GM12892 (cell line): ENCODE measurements around the gene GPR132.

Experiments
- DNase-seq: peaks from one replicate; pipeline ENCODE4 v3.0.0; 2011; ENCODE audit not compliant: insufficient read length
- FAIRE-seq: peaks from 2 replicates; lab custom pipeline; 2011; peaks lifted over from hg19 to GRCh38; lab: Jason Lieb, UNC
- POLR2A ChIP-seq: IDR thresholded peaks from 2 replicates; pipeline ENCODE4 v1.6.1; 2011; ENCODE audit warnings: low read depth, low read length, control low read depth
- POLR2AphosphoS5 ChIP-seq: IDR thresholded peaks from 2 replicates; pipeline ENCODE4 v1.6.1; 2011; ENCODE audit warnings: low read depth, low read length, control low read depth
- TAF1 ChIP-seq: IDR thresholded peaks from 2 replicates; pipeline ENCODE4 v1.6.1; 2011; ENCODE audit warnings: low read depth, mild to moderate bottlenecking, control low read depth, low read length, borderline replicate concordance

Gene GPR132

DNA sequence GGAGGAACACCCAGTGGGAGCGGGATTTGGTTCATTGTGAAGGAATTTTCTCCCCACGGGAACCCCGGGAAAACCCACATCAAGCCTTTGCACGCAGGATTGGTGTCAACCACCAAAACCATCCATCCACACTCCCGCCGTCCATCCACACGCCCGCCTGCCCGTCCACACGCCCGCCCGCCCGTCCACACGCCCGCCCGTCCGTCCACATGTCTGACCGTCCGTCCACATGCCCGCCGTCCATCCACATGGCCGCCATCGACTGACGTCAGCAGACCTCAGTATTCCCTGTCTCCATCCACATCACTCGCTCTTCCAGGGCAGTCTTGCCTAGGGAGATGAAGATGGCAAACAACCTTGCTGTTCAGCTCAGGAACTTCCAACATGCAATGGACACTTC is 6.7 kb upstream of the GPR132 start:
- FAIRE-seq (peak; percentile 21), DNase-seq (no peak)
- no peak for TF ChIP-seq POLR2AphosphoS5
- TF ChIP-seq POLR2A, result no peak
- TF ChIP-seq TAF1, result no peak

DNA sequence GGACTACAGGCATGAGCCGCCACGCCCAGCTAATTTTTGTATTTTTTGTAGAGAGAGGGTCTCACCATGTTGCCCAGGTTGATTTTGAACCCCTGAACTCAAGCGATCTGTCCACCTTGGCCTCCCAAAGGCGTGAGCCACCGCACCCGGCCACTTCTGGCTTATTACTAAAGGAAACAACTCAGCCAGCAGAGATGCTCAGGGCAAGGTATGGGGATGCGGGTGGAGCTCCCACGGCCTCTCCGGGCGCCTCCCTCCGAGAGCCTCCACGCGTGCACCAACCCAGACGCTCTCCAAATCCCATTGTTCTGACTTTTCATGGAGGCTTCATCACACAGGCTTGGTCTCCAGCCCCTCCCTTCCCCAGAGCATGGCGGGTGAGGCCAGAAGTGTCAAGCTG is 6.1 kb upstream of the GPR132 start:
- no peak for DNase-seq
- FAIRE-seq, result no peak
- no peak for TF ChIP-seq POLR2A
- TF ChIP-seq TAF1, result no peak
- TF ChIP-seq POLR2AphosphoS5, result no peak

DNA sequence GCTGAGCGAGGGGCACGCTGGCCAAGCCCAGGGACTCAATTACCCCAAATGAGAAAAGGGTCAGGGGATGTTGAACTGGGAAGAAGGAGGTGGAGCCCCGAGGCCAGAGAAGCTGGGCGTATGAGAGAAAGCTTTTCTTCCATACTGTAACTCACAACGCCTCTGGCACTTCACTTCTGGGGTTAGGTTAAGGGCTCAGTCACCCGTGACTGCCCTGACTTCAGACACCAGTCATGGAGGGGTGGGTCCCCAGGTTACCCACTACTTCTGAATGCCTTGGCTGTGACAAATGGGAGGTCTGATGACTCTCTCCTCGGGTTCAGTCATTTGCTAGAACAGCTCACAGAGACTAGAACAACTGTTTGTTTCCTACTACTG is 5.5 kb upstream of the GPR132 start:
- FAIRE-seq, result no peak
- peak; percentile 16; the same call in 1 of the 2 replicates for TF ChIP-seq POLR2AphosphoS5
- no peak for TF ChIP-seq TAF1
- TF ChIP-seq POLR2A, result no peak
- DNase-seq, result no peak

DNA sequence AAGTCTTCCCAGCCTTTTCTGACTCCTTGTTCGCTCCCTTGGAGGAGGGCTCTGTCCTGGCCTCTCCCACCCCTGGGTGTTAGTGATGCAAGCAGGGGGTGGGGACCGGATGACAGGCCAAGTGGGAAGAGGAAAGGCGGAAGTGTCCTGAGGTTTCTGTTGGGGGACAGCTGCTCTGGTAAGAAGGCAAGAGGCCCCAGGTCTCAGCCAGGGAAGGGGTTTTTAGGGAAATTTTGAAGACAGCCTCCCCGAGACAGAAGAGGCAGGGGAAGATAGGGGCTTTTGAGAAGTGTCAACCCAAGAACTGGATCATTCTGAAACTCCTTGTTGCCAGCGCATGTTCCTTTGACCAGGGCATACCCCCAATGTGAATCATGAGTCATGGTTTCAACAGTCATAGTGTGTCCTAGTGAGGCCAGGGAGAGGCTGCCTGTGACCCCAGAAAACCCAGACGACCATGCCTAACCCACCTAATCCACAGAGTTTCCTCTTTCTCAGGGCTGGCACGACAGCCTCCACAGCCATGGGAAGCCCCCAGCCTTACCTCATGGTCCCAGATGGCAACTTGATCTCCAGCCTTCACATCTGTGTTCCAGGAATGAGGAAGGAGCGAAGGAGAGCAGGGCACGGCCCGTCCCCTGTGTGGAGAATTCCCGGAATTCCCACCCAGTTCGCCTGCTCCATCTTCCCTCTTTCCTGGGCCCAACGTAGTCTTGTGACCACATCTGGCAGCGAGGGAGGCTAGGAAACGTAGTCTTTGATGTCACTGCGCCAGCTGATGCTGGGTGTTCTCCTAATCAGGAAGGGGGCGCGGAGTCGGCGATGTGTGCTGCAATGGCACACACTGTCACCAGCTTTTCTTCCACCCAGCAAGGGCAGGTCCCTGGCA is 4.9 kb upstream of the GPR132 start:
- TF ChIP-seq POLR2A, result peak; percentile 47; the same call in 1 of the 2 replicates
- peak; percentile 28; the same call in 1 of the 2 replicates for TF ChIP-seq POLR2AphosphoS5
- peak; percentile 26; the same call in 1 of the 2 replicates for TF ChIP-seq TAF1
- FAIRE-seq (peak; percentile 98), DNase-seq (no peak)

DNA sequence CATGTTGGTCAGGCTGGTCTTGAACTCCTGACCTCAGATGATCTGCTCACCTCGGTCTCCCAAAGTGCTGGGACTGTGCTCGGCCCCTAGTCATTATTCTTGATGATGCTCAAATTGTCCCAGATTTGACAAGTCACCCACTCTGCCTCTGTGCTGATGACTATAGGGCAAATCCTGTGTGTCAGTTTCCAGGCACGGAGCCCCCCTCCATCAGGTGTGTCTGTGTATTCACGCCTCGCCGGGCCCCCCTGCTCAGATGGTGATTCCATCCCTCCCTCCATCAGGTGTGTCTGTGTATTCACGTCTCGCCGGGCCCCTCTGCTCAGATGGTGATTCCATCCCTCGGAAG is 4.3 kb upstream of the GPR132 start:
- DNase-seq (no peak), FAIRE-seq (no peak)
- TF ChIP-seq POLR2A (no peak), POLR2AphosphoS5 (0 out of 2 replicates have a peak, but pooled peaks have one; percentile 1)

DNA sequence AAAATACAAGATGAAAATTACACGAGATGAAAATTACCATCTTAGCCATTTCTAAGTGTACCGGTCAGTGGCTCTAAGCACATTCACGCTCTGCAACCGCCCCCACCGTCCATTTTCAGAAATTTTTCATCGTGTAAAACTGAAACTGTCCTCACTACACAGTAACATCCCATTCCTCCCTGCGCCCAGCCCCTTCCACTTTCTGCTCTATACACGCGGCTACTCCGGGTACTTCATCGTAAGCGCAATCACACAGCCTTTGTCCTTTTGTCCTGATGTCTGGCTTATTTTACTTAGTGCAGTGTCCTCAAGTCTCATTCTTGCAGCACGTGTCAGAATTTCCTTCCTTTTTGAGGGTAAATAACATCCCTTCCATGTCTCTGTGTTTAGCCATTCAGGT is 3.6 kb upstream of the GPR132 start:
- peak; percentile 35; the same call in 1 of the 2 replicates for TF ChIP-seq POLR2AphosphoS5
- TF ChIP-seq TAF1, result no peak
- DNase-seq, result no peak
- FAIRE-seq, result peak; percentile 86

DNA sequence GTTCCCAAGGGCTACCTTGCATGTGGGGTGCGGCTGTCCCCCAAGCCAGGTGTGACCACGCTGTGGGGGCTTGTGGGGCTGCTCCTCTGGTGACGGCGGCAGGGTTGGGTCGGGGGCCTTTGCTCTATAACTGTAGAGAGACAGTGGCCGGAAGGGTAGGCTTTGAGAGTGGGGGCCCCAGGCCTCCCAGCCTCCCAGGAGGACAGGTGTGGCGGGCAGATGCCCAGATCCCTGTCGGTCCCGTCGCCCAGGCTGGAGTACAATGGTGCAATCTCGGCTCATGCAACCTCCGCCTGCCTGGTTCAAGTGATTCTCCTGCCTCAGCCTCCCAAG is 2.7 kb upstream of the GPR132 start:
- FAIRE-seq, result no peak
- TF ChIP-seq POLR2AphosphoS5 (no peak), TAF1 (no peak)
- DNase-seq, result no peak

DNA sequence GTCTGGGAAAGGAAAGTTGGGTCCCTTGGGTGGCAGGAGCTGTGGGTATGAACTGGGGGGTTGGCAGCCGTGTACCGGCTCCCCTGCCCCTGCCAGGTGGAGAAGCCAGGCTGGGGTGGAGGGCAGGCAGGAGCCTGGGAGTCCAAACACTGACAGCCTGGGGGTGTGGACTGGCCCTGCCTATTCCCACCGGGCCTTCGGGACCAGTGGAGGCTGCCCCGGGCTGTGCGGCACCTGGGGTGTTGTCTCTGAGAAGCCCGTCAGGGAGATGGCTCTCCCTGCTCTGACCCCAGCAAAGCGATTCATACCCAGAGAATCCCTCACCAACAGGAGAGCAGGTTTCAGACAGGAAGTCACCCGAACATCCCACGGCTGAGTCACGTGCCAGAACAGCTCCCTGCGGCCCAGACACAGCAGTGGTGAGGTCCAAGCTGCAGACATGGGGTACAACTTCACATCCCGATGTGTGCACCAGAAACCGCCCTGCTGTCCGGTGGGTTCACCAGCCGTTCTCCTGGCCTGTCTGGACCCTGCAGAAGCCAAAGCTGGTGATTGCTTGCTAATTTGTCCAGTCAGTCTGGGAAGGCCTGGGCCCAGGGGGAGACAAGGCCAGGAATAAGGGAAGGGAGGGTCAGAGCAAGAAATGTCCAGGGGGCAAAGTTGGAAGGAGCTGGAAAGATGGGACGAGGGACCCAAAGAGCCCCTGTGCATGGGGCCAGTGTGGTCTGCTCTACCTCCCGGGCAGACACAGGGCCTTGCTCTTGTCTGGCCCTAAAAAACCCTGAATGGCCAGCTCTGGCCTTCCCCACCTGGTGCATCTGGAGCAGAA is 2.1 kb upstream of the GPR132 start:
- no peak for TF ChIP-seq TAF1
- peak; percentile 20; the same call in 1 of the 2 replicates for TF ChIP-seq POLR2AphosphoS5
- 0 out of 2 replicates have a peak, but pooled peaks have one; percentile 55 for TF ChIP-seq POLR2A
- FAIRE-seq (no peak), DNase-seq (no peak)

DNA sequence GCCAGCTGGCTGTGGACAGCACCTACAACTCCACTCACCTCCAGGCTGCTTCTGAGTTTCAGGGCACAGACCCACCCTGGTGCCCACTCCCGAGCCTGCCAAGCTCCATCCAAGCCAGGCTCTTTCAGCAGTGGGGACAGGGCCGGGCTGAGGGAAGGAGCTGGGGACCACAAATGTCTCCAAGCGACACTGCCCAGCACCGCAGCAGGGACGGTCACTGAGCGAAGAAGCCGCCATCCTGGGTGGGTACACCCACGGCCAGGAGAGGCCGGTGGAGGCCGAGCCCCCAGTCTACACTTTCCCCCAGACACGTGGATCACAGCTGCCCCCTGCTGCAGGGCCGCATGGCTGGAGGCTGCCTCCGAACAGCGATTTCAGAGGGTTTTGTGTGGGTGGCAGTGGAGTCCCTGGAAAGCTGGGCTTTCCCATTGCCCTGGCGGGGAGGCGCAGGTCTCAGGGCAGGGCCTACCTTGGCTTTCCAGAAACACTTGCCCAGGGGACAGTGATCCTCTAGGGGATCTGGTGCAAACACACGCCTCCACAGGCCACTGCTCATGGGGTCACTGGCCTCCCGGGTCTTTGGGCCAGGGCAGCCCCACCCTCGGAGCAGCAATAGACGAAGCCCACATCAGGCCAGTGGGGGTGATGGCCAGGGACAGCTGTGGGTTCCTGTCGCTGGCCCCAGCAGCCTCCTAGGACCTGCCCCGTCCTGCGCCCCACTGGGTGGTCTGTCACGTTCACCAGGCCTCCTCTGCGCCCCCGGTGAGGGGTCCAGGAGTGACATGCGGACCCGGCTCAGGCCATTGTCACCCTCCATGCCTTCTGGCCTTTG is 1.2 kb upstream of the GPR132 start:
- FAIRE-seq (peak; percentile 94), DNase-seq (no peak)
- TF ChIP-seq POLR2A, result no peak; the same call in 1 of the 2 replicates
- TF ChIP-seq TAF1, result no peak
- no peak; the same call in 1 of the 2 replicates for TF ChIP-seq POLR2AphosphoS5

DNA sequence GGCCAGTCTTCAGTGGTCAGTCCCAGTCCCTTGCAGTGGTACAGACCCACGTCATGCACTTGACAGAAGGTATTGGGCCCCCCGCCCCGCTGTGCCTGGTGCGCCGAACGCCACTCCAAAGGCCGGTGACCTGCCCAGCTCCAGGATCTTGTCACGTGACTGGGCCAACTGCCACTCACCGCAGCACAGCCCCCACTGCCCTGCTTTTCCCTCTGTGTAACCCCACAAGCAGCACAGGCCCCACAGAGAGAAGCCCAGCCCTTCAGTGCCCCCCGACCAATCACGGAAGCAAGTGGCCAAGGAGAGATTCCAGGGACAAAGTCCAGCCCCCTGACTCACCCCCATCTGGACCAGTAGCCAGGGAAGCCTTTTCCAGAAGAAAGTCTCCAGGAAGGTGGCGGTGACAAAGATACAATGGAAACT is 498 bp downstream of the GPR132 start:
- DNase-seq (no peak), FAIRE-seq (peak; percentile 78)
- TF ChIP-seq TAF1 (no peak), POLR2AphosphoS5 (no peak; the same call in 1 of the 2 replicates)

DNA sequence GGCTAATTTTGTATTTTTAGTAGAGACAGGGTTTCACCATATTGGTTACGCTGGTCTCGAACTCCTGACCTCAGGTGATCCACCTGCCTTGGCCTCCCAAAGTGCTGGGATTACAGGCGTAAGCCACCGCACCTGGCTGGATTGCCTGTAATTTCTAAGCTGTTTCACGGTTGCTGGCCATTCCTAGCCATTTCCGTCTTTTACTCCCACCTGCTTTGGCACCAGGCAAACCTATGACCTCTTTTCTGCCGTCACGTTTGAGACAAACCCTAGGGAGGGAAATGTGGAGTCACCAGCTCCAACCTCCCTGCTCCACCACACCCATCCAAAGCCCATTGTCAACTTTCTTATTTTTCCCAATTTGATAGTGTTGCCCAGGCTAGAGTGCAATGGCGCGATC is 1.2 kb downstream of the GPR132 start:
- no peak for TF ChIP-seq TAF1
- no peak; the same call in 1 of the 2 replicates for TF ChIP-seq POLR2AphosphoS5
- TF ChIP-seq POLR2A, result no peak
- DNase-seq (no peak), FAIRE-seq (no peak)
